ENCODE data around the gene MATN4.

DNA sequence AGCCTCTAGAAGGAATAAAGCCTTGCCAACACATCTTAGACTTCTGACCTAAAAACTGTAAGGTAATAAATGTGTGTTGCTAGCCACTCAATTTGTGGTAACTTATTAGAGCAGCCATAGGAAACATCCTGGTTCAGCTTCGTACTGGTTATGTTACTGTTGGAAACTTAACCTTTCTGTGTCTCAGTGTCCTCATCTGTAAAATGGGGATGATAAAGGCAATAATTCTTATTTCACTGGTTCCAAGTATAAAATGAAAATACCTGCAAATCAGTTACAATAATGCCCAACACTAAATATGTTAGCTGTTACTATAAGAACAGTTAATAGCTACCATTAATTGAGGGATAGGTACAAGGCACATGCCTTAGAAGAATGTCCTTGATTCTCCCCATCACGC is 15.8 kb downstream of the MATN4 start:
- TF ChIP-seq, protein P1, sequence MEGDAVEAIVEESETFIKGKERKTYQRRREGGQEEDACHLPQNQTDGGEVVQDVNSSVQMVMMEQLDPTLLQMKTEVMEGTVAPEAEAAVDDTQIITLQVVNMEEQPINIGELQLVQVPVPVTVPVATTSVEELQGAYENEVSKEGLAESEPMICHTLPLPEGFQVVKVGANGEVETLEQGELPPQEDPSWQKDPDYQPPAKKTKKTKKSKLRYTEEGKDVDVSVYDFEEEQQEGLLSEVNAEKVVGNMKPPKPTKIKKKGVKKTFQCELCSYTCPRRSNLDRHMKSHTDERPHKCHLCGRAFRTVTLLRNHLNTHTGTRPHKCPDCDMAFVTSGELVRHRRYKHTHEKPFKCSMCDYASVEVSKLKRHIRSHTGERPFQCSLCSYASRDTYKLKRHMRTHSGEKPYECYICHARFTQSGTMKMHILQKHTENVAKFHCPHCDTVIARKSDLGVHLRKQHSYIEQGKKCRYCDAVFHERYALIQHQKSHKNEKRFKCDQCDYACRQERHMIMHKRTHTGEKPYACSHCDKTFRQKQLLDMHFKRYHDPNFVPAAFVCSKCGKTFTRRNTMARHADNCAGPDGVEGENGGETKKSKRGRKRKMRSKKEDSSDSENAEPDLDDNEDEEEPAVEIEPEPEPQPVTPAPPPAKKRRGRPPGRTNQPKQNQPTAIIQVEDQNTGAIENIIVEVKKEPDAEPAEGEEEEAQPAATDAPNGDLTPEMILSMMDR (IDR thresholded peaks at IDR 0.05), result no peak
- no peak for TF ChIP-seq POLR2A (IDR thresholded peaks at IDR 0.05)

All from adrenal gland (tissue), 5 donors.